DMS53 treated with DMSO at 0.1 percent for 48 hours (cell line): ENCODE measurements around the gene UBC.
A peak's percentile ranks its signal among the peaks of the same experiment; 100 is the strongest.
"Not testable (repeated sequence)": the region's sequence is repeated elsewhere in the genome, so short reads cannot be mapped to it uniquely, and the experiment has no call there.

Experiments used
- DNase-seq: peaks from one replicate; lab custom pipeline; 2025; ENCODE audit not compliant: unreplicated experiment; lab: John Stamatoyannopoulos, UW

UBC gene

DNA sequence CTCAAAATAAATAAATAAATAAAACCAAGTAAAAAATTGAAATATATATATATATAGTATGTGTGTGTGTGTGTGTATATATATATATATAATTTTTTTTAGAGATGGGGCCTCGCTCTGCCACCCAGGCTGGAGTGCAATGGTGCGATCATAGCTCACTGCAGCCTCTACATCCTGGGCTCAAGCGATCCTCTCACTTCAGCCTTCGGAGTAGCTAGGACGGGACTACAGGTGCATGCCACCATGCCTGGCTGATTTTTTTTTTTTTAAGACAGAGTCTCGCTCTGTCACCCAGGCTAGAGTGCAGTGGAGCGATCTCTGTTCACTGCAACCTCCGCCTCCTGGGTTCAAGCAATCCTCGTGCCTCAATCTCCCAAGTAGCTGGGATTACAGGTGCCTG lies 26.7 kb downstream of the UBC start:
- not testable (repeated sequence) for DNase-seq

GRCh38 chr12:124884587-124885438 lies 29.6 kb downstream of the UBC start:
- DNase-seq = peak; percentile 62

- no peak for DNase-seq
Measured at GRCh38 chr12:124883263-124884130, 31.0 kb downstream of the UBC start.

GRCh38 chr12:124881123-124881522 lies 33.3 kb downstream of the UBC start:
- DNase-seq = no peak

- not testable (repeated sequence) for DNase-seq
Measured at GRCh38 chr12:124880335-124880734, 34.1 kb downstream of the UBC start.

DNA sequence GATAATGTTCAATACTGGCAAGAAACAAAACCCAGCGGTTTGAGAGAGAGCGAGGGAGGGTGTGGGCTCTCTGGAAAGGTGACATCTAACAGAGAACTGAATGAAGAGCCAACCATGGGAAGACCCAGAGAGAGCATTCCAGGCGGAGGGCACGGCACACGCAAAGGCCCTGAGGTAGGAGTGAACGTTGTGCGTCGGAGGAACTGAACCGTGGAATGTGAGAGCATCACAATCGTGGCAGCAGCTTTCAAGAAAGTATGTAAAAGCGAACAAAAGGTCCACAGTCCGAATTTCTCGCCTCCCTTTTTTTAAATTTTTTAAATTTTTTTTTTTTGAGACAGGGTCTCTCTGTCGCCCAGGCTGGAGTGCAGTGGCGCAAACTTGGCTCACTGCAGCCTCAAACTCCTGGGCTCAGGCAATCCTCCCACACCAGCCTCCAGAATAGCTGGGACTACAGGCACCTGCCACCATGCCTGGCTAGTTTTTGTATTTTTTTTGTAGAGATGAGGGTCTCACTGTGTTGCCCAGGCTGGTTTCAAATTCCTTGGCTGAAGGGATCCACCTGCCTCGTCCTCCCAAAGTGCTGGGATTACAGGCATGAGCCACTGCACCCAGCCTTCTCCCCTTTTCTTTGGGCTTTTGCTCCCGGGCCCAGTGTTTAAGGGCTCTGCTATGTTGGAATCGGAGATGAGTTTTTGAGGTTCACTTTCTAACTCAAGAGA lies 35.5 kb downstream of the UBC start:
- no peak for DNase-seq

GRCh38 chr12:124877423-124877822 lies 37.0 kb downstream of the UBC start:
- no peak for DNase-seq

GRCh38 chr12:124876171-124876570 lies 38.3 kb downstream of the UBC start:
- no peak for DNase-seq

DNA sequence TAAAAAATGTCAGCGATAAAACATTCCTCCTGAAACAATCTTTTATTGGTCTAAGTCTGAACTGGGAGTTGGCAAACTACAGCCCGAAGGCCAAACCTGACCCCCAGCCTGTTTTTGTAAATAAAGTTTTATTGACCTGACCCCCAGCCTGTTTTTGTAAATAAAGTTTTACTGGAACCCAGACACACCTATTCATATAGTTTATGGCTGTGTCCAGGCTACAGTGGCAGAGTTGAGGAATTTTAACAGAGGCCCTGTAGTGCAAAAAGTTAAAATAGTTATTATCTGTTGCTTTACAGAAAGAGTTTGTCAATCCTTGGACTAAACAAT lies 38.7 kb downstream of the UBC start:
- DNase-seq = no peak

DNA sequence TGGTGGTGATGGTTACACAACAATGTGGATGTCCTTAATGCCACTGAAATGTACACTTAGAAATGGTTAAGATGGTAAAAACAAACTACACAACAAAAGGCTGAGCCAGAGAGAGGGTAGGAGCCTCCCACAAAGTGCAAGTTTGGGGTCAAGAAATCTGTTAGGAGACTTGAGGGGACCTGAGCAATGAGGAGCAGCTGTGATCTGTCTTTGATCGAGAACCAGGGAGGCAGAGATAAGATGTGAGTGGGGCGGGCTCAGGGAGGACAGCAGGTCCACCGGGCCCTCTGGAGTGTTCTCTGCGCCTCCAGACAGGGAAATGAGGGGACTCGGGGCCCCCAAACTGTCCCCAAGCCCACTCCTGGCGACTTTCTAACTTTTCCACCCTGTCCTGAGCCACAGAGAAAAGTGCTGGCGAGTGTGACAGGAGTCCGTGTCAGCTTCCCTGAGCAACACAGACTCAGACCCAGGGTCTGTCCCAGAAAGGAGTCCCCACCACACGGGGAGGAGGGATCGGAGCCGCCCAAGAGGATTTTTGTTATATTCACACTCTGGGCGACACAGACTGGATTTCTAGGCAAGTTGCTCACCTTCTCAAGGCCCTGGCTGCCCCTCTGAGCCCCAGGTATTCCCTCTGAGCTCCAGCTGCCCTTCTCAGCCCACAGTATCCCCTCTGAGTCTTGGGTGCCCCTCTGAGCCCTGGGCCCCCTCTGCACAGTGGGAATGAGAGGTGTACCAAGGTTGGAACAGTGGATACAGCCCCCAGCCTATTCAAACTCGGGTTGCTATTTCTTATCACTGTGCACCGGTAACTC lies 39.3 kb downstream of the UBC start:
- no peak for DNase-seq

- no peak for DNase-seq
Measured at GRCh38 chr12:124874188-124874587, 40.3 kb downstream of the UBC start.

DNA sequence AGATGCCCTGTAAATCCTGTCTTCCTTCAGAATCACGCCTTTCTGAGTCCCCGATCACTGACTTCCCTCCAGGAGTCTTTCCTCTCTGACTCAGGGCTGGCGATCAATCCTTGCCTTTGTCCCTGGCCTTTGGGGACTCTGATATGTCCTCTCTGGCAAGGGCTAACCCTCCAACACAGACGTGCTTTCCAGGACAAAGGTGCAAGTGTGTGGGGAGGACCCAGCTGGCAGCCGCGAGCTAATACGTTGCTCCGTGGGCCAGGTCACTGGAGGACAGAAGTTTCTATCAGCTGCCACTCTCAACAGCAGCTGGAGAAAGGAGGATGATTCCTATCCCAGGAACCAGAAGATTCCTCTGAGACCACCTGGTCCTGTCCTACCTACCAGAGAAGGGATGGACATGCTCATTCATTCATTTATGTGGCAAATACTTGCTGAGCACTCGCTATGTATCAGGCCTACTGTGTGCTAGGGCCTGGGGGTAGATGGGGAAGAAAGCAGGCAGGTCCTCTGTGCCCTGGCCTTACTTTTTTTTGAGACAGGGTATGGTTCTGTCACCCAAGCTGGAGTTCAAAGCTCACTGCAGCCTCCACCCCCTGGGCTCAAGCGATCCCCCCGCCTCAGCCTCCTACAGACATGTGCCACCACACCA lies 42.3 kb downstream of the UBC start:
- no peak for DNase-seq

- DNase-seq = no peak
Measured at GRCh38 chr12:124871297-124871696, 43.2 kb downstream of the UBC start.

DNA sequence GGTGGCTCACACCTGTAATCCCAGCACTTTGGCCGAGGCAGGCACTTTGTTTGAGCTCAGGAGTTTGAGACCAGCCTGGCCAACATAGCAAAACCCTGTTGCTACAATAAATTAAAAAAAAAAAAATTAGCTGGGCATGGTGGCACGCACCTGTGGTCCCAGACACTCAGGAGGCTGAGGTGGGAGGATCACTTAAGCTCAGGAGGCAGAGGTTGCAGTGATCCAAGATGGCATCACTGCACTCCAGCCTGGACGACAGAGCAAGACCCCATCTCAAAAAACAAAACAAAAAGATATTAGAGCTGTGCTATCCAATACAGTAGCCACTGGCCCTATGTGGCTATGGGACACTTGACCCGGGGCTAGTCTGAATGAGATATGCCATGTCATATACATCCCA lies 43.9 kb downstream of the UBC start:
- DNase-seq = no peak

DNA sequence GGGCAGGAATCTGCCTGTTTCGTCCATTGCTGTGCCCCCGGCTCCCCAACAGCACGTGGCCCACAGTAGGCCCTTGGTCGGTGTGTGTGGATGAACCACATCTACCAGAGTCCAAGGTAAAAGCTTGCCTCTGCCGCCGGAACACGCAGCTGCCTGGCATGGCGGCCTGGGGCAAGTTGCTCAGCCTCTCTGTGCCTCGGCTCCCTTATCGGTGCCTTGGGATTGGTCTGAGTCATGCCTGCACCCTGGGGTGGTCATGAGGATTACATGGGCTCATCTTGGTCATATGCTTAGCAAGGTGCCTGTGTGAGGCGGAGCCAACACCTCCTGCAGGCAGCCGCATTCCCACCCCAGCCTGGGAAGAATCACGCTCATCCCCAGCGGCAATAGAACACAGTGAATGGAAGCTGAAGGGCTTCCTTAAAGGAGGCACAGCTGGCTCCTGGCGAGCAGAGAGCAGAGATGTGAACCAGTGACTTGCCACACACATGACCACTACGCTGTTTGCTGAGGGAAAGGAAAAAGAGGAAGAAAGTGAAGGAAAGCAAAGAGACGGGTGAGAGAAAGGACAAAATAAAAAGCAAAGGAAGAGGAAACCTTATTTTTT lies 45.3 kb downstream of the UBC start:
- DNase-seq = no peak

DNA sequence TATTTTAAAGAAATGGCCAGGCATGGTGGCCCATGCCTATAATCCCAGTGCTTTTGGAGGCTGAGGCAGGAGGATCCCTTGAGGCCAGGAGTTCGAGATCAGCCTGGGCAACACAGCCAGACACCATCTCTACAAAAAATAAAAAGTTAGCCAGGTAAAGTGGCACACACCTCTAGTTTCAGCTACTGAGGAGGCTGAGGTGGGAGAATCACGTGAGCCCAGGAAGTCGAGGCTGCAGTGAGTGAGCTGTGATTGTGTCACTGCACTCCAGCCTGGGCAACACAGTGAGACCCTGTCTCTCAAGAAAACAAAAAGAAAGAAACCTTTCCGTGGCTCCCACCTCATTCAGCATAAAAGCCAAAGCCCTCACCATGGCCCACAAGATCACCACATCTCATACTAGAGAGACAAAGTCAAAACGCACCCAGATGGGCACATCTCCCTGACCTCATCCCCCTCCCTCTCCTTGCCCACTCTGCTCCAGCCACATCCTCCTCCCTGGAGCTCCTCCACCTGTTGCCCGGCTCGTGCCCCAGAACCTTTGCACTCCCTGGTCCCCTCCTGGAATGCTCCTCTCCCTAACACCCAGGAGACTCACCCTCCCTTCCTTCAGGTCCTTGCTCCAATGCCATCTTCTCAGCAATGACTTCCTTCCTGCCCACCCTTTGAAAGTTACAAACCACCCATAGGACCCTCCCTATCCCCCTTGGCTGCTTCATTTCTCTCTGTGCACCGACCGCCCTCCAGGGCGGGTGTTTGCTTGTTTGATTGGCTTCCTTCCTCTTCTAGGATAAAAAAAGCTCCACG lies 46.0 kb downstream of the UBC start:
- DNase-seq = no peak

DNA sequence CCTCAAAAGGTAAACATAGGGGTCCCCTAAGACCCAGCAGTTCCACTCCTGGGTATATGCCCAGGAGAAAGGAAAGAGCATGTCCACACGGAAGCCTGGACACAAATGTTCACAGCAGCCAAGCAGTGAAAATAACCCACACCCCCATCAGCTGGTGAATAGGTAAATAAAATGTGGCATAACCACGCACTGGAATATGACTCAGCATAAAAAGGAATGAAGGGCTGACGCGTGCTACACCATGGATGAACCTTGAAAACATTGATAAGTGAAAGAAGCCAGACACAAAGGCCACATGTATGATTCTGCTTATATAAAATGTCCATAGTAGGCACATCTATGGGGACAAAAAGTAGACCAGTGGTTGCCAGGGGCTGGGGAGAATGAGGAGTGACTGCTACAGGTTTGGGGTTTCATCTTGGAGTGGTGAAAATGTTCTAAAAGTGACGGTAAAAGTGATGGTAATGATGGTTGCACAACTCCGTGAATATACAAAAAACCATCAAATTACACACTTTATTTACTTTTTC lies 47.0 kb downstream of the UBC start:
- peak; percentile 37 for DNase-seq

DNA sequence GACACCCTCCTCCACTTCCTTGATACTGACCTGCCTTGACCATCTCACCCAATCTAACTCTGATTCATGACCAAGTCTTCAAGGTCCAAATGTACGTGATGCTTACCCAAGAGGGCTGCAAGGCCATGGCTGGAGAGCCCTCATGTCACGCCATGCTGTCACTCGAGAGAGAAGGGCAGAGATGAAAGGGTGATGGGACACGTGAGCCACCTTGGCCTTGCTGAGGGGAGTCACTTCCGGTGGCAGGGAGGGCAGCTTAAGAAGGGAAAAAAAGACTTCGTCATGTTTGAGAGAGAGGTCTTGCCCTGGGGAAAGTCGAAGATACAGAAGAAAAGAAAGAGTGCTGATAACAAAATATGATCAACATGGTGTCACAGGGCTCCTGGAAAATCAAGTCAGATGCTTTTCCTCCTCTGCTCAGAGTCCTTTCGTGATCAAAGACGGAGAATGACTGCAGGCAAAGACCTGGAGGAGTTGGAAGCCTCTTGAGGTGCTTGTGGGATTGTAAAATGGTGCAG lies 47.5 kb downstream of the UBC start:
- no peak for DNase-seq
